ENCODE results near the gene EXOSC9. TPM values are rescaled to one million over a fixed set of nuclear protein-coding genes. Genes with fewer than 3 reads are reported as not detected.
"Not testable (repeated sequence)": the region's sequence is repeated elsewhere in the genome, so short reads cannot be mapped to it uniquely, and the experiment has no call there.

EXOSC9 gene
- total RNA-seq (1 to 10 TPM; 6.3 to 8.5 (median 7.6) TPM), polyA plus RNA-seq (10 to 100 TPM in 1 of 2 donors, 1 to 10 TPM in 1; 8.0 to 15.9 TPM)

GRCh38 chr4:121800961-121801714 lies at the start of gene EXOSC9:
EXOSC9 (plus strand) TSS chr4:121801323; CDS start chr4:121801425, 102 bp downstream.
- ATAC-seq (peak; percentile 98 to 100 (median 99)), DNase-seq (peak; percentile 92 to 98 (median 95)), FAIRE-seq (peak; percentile 45)
- peak within 1 kb of the TSS; percentile 68 to 84 (median 79) for H3K27ac ChIP-seq
- WGBS, 2 donors, result 0 to 1% methylated on average over 48 of the region's 48 CpGs
- no peaks in the 10 kb centered on the region for H3K9me3 ChIP-seq
- intact Hi-C loops (cut with DNase I), result no loop called here
- peaks cover 0 to 7% (median 0%) of the 10 kb centered on the region in 3 donors for H3K36me3 ChIP-seq
- H3K27me3 ChIP-seq, result peaks cover 0 to 3% (median 0%) of the 10 kb centered on the region in 4 donors
- peak within 1 kb of the TSS; percentile 76 to 93 (median 84) for H3K4me3 ChIP-seq
- H3K4me1 ChIP-seq, result peaks cover 6 to 8% (median 7%) of the 10 kb centered on the region in 3 donors
- TF ChIP-seq CTCF (IDR thresholded peaks at IDR 0.05), result no peak

- H3K4me3 ChIP-seq; H3K27ac ChIP-seq; H3K9me3 ChIP-seq; H3K4me1 ChIP-seq; H3K36me3 ChIP-seq; H3K27me3 ChIP-seq; intact Hi-C loops (cut with DNase I); ATAC-seq; DNase-seq; FAIRE-seq: not testable (repeated sequence)
- 53 to 78% methylated on average over 1 of the region's 1 CpG for WGBS, 2 donors
Measured at GRCh38 chr4:121752142-121752541, 49.0 kb upstream of the EXOSC9 start.

GRCh38 chr4:121758925-121759568 lies 42.1 kb upstream of the EXOSC9 start:
- 72 to 85% methylated on average over 2 of the region's 2 CpGs for WGBS, 2 donors

GRCh38 chr4:121760205-121760604 lies 40.9 kb upstream of the EXOSC9 start:
- H3K27me3 ChIP-seq, result peaks cover 0 to 9% (median 1%) of the 10 kb centered on the region in 4 donors
- intact Hi-C loops (cut with DNase I), result no loop called here
- ATAC-seq (no peak), DNase-seq (no peak), FAIRE-seq (no peak)
- 37 to 40% methylated on average over 3 of the region's 3 CpGs for WGBS, 2 donors
- no peak overlapping the region for H3K27ac ChIP-seq
- H3K4me1 ChIP-seq, result peaks cover 0 to 4% (median 3%) of the 10 kb centered on the region in 3 donors
- H3K36me3 ChIP-seq, result no peaks in the 10 kb centered on the region
- no peak for TF ChIP-seq CTCF (IDR thresholded peaks at IDR 0.05)
- no peak overlapping the region for H3K4me3 ChIP-seq
- no peaks in the 10 kb centered on the region for H3K9me3 ChIP-seq

More at GRCh38 chr4:121758925-121759568, 42.1 kb upstream of the EXOSC9 start:
- TF ChIP-seq CTCF (IDR thresholded peaks at IDR 0.05), result no peak
- H3K4me3 ChIP-seq, result no peak overlapping the region
- no peaks in the 10 kb centered on the region for H3K36me3 ChIP-seq
- intact Hi-C loops (cut with DNase I), result no loop called here
- ATAC-seq (no peak), DNase-seq (no peak), FAIRE-seq (no peak)
- H3K27me3 ChIP-seq, result peaks cover 0 to 9% (median 1%) of the 10 kb centered on the region in 4 donors
- H3K27ac ChIP-seq, result no peak overlapping the region
- no peaks in the 10 kb centered on the region for H3K9me3 ChIP-seq
- no peaks in the 10 kb centered on the region for H3K4me1 ChIP-seq

- FAIRE-seq (no peak), ATAC-seq (no peak), DNase-seq (no peak)
- H3K36me3 ChIP-seq, result no peaks in the 10 kb centered on the region
- H3K27ac ChIP-seq, result no peak overlapping the region
- H3K27me3 ChIP-seq, result peaks cover 0 to 10% (median 0%) of the 10 kb centered on the region in 4 donors
- WGBS, 2 donors, result 7 to 12% methylated on average over 14 of the region's 14 CpGs
- peak overlapping the region in 1 of 4 donors; percentile 38 for H3K4me3 ChIP-seq
- no peaks in the 10 kb centered on the region for H3K9me3 ChIP-seq
- intact Hi-C loops (cut with DNase I), result no loop called here
- peaks cover 0 to 4% (median 3%) of the 10 kb centered on the region in 3 donors for H3K4me1 ChIP-seq
- no peak for TF ChIP-seq CTCF (IDR thresholded peaks at IDR 0.05)
Measured at GRCh38 chr4:121764303-121764701, 36.8 kb upstream of the EXOSC9 start.
